ENCODE measurements around the gene CAV1. TPM values are rescaled to one million over a fixed set of nuclear protein-coding genes. Genes with fewer than 3 reads are reported as not detected.
A peak's percentile ranks its signal among the peaks of the same experiment; 100 is the strongest.

The CAV1 gene
- total and polyA plus RNA-seq, 2 of the 4 experiments (the other 2 are of a cell fraction), result 1,592 to 1,808 TPM

DNA sequence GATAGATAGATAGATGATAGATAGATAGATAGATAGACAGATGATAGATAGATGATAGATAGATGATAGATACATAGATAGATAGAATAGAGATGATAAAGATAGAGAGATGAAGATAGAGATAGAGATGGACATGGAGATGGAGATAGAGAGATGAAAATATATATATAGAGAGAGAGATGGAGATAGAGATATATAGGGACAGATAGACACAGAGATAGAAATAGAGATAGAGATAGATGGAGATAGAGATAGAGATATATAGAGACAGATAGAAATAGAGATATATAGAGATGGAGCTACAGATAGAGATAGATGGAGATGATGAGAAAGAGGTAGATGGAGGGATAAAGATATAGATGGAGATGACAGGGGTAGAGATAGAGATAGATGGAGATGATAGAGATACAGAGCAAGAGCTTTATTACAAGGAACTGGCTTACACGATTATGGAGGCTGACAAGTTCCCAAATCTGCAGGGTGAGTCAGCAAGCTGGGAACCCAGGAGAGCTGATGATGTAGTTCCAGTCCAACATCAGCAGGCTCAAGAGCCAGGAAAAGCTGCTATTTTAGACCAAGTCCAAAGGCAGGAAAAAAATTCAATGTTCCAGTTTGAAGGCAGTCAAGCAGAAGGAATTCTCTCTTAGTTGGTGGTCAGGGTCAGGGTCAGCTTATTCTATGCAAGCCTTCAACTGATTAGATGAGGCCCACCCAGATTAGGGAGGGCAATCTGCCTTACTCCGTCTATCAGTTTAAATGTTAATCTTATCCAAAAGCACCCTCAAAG is 37.1 kb downstream of the CAV1 start (continued):
- TF ChIP-seq, protein P1, sequence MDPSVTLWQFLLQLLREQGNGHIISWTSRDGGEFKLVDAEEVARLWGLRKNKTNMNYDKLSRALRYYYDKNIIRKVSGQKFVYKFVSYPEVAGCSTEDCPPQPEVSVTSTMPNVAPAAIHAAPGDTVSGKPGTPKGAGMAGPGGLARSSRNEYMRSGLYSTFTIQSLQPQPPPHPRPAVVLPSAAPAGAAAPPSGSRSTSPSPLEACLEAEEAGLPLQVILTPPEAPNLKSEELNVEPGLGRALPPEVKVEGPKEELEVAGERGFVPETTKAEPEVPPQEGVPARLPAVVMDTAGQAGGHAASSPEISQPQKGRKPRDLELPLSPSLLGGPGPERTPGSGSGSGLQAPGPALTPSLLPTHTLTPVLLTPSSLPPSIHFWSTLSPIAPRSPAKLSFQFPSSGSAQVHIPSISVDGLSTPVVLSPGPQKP (IDR thresholded peaks at IDR 0.05; ENCODE audit: borderline replicate concordance, low read depth, low read length), result no peak

DNA sequence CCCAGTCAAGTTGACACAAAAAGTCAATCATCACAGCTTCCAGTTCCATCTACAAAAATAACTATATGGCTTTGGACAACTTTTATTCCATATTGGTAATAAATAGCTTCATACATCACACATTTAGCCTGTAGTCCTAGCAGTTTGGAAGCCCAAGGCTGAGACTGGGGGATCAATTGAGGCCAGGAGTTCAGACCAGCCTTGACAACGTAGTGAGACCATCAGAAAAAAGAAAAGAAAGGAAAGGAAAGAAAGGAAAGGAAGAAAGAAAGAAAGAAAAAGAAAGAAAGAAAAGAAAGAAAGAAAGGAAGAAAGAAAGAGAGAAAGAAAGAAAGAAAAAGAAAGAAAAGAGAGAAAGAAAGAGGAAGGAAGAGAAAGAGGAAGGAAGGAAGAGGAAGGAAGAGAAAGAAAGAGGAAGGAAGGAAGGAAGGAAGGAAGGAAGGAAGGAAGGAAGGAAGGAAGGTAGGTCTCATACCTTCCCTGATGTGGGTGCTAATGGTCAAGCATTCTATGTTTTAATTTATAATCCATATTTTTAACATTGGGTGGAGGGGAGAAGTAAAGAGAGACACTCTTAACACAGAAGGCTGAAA is 37.8 kb downstream of the CAV1 start:
- Histone ChIP-seq H3K4ac (ENCODE audit: low read depth, low read length) (no peak overlapping the region), H4K20me1 (ENCODE audit: insufficient read depth, low read length) (peaks cover 3% of the 10 kb centered on the region; the same call in 1 of the 2 replicates), H2BK120ac (ENCODE audit: low read depth, low read length) (no peak overlapping the region), H3K9me3 (ENCODE audit: control insufficient read depth, insufficient read depth, low read length) (no peaks in the 10 kb centered on the region), H3K27me3 (ENCODE audit: control insufficient read depth, insufficient read depth, low read length) (no peaks in the 10 kb centered on the region), H2BK15ac (ENCODE audit: low read depth, low read length) (no peak overlapping the region), H3K4me3 (ENCODE audit: insufficient read depth, low read depth, low read length) (no peak overlapping the region), H3K4me2 (ENCODE audit: low read depth, low read length) (no peak overlapping the region), H3K56ac (ENCODE audit: extremely low read depth, insufficient read depth, low read length) (no peak overlapping the region), H4K5ac (ENCODE audit: low read depth, low read length) (0 out of 2 replicates have a peak overlapping the region, but pooled peaks have one; percentile 23), H2AFZ (replicated peaks; ENCODE audit: low read length, poor library complexity) (no peak overlapping the region), H3K9me1 (ENCODE audit: insufficient read depth, low read length) (peaks cover 10% of the 10 kb centered on the region), H3K4me1 (ENCODE audit: control insufficient read depth, insufficient read depth, low read length) (peaks cover 4% of the 10 kb centered on the region; the same call in 1 of the 2 replicates), H4K91ac (ENCODE audit: insufficient read depth, low read depth, low read length) (no peak overlapping the region), H3K36me3 (ENCODE audit: control insufficient read depth, insufficient read depth, low read length) (peaks cover 20% of the 10 kb centered on the region), H3K23ac (ENCODE audit: low read depth, low read length) (no peak overlapping the region), H4K8ac (ENCODE audit: low read depth in 2 of 2, low read length in 2 of 2) (no peak overlapping the region), H3K9ac (ENCODE audit: low read depth, low read length) (no peak overlapping the region), H3K79me1 (ENCODE audit: low read depth in 1 of 2, low read length in 2 of 2) (peaks cover 7 to 27% of the 10 kb centered on the region in 2 experiments), H3K27ac (ENCODE audit: insufficient read depth, low read length) (no peak overlapping the region), H2BK20ac (ENCODE audit: low read depth, low read length) (no peak overlapping the region), H2AK9ac (replicated peaks; ENCODE audit: low read depth, low read length, poor library complexity) (no peak overlapping the region), H2AK5ac (ENCODE audit: low read depth, low read length) (no peak overlapping the region), H2BK5ac (ENCODE audit: low read depth, low read length, poor library complexity, severe bottlenecking) (no peak overlapping the region), H3K14ac (replicated peaks; ENCODE audit: low read depth, low read length) (no peak overlapping the region), H3K18ac (ENCODE audit: low read depth, low read length) (no peak overlapping the region)
- ATAC-seq (ENCODE audit: low read depth), result no peak
- POLR2A ChIA-PET (ENCODE audit: unreplicated experiment), result no interaction called here
- DNase-seq, result no peak
- in situ Hi-C loops (cut with MboI; ENCODE audit: low sequenced_read_pairs), result no loop called here
- dilution Hi-C loops (cut with HindIII; ENCODE audit: low sequenced_read_pairs, unreplicated experiment), result no loop called here
- intact Hi-C loops (cut with micrococcal nuclease), result no loop called here
- WGBS, 2 experiments (ENCODE audit: extremely low coverage in 2 of 2, insufficient read length in 1 of 2), result 80% methylated on average over 1 of the region's 1 CpG; no CpG with 5 or more reads in 1 of the 2 experiments
- CTCF ChIA-PET, result interaction anchor here (1.2 kb wide), 1 partner anchor 20 kb away, joined by 3 read pairs; no protein-coding TSS in a partner anchor
- no TSS peak for BruUV-seq (replicated peaks)
- TF ChIP-seq, protein P1 (IDR thresholded peaks at IDR 0.05; ENCODE audit: borderline replicate concordance, low read depth, low read length), result no peak
- TF ChIP-seq RCOR1 (IDR thresholded peaks at IDR 0.05; ENCODE audit: insufficient replicate concordance, low read length) (no peak), CHD1 (IDR thresholded peaks at IDR 0.05; ENCODE audit: low read depth, low read length) (no peak), MXI1 (IDR thresholded peaks at IDR 0.05; ENCODE audit: borderline replicate concordance, low read depth, low read length) (no peak), NFE2L2 (IDR thresholded peaks at IDR 0.05; ENCODE audit: low read depth, low read length) (no peak), BHLHE40 (IDR thresholded peaks at IDR 0.05; ENCODE audit: low read depth, low read length) (no peak), SMC3 (IDR thresholded peaks at IDR 0.05; ENCODE audit: low read depth, low read length) (no peak), POLR2A (IDR thresholded peaks at IDR 0.05; ENCODE audit: low read depth, low read length) (no peak)
- TF ChIP-seq, protein P2, sequence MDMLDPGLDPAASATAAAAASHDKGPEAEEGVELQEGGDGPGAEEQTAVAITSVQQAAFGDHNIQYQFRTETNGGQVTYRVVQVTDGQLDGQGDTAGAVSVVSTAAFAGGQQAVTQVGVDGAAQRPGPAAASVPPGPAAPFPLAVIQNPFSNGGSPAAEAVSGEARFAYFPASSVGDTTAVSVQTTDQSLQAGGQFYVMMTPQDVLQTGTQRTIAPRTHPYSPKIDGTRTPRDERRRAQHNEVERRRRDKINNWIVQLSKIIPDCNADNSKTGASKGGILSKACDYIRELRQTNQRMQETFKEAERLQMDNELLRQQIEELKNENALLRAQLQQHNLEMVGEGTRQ (IDR thresholded peaks at IDR 0.05; ENCODE audit: low read depth, low read length), result no peak
